PFSK-1 (cell line): Measurements from ENCODE around the gene SDK1.

Experiments
- POLR2AphosphoS5 ChIP-seq: IDR thresholded peaks from 2 replicates; pipeline ENCODE4 v1.6.1; 2012; ENCODE audit warnings: low read depth, mild to moderate bottlenecking, control low read depth, low read length, moderate library complexity
- SIN3A ChIP-seq: IDR thresholded peaks from 2 replicates; pipeline ENCODE4 v1.6.1; 2012; ENCODE audit warnings: mild to moderate bottlenecking, low read length, moderate library complexity, borderline replicate concordance; ENCODE audit not compliant: insufficient read depth
- TF ChIP-seq, protein P1 (sequence below), 2 experiments: IDR thresholded peaks; 2 replicates each; pipeline versions ENCODE4 v1.6.1 to v1.8.0; 2011 to 2012; ENCODE audit warnings: low read depth in 2 of 2, low read length in 2 of 2, control low read depth in 1 of 2, inconsistent platforms in 1 of 2, mild to moderate bottlenecking in 1 of 2, moderate library complexity in 1 of 2; ENCODE audit not compliant: insufficient read depth in 1 of 2

GRCh38 chr7:3549601-3550000, 248.5 kb downstream of the SDK1 start:
- TF ChIP-seq, protein P1, sequence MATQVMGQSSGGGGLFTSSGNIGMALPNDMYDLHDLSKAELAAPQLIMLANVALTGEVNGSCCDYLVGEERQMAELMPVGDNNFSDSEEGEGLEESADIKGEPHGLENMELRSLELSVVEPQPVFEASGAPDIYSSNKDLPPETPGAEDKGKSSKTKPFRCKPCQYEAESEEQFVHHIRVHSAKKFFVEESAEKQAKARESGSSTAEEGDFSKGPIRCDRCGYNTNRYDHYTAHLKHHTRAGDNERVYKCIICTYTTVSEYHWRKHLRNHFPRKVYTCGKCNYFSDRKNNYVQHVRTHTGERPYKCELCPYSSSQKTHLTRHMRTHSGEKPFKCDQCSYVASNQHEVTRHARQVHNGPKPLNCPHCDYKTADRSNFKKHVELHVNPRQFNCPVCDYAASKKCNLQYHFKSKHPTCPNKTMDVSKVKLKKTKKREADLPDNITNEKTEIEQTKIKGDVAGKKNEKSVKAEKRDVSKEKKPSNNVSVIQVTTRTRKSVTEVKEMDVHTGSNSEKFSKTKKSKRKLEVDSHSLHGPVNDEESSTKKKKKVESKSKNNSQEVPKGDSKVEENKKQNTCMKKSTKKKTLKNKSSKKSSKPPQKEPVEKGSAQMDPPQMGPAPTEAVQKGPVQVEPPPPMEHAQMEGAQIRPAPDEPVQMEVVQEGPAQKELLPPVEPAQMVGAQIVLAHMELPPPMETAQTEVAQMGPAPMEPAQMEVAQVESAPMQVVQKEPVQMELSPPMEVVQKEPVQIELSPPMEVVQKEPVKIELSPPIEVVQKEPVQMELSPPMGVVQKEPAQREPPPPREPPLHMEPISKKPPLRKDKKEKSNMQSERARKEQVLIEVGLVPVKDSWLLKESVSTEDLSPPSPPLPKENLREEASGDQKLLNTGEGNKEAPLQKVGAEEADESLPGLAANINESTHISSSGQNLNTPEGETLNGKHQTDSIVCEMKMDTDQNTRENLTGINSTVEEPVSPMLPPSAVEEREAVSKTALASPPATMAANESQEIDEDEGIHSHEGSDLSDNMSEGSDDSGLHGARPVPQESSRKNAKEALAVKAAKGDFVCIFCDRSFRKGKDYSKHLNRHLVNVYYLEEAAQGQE (IDR thresholded peaks at IDR 0.05; ENCODE audit: insufficient read depth in 1 of 2, low read depth in 2 of 2, low read length in 2 of 2), result no peak
- TF ChIP-seq SIN3A, result no peak
- TF ChIP-seq POLR2AphosphoS5, result no peak
